GM10847 (cell line): ENCODE results near the gene NRGN.

ENCODE experiments used
- POLR2A ChIP-seq: IDR thresholded peaks from 2 replicates; pipeline ENCODE4 v1.6.1; 2011; ENCODE audit not compliant: insufficient read length; ENCODE audit errors: extremely low read depth

The NRGN gene

DNA sequence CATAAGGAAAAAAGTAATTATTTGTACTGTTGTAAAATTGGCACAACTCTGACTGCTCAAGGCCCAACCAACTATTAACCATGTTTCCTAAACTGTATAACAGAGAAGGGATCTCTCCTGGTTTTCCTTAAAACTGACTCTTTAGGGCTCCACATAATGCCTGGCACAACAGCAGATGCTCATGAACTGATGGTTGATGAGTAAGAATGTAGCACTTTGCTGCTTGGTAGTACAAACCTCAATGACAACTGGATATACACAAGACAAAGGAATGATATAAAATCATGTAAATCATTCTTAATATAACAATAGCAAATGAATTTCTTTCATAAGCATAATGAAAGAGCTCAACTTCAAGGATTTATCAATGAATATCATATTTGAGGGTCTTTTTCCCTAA, 48.8 kb downstream of the NRGN start:
- no peak for TF ChIP-seq POLR2A

DNA sequence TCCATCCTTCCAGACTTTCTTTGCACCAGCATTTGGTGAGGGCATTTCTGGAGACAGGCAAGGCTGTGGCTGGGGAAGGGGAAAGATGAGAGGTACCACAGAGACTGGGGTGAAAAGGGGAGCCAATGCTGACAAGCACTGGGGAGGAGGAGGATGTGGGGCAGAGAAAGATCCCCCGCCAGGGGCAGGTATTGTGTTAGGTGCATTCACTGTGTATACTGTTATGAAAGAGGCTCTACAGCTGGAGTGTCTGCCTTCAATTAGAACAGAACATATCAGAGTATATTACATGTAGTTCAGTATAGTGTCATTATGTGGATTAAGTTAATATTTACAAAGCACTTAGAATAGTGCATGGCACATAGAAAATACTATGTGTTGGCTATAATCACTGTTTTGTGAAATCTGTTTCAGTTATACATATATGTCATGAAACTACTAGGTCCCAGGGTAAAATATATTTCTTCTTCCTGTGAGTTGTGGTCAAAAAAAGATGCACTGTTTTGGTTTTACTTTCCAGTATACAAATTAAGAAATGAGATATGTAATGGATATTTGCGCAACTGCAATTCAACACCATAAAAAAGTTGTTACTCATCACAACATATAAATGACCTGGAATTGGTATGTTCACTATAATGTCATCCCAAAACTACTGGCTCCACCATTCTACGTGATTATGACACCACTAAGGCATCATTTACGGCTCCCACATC, 52.0 kb downstream of the NRGN start:
- no peak for TF ChIP-seq POLR2A

DNA sequence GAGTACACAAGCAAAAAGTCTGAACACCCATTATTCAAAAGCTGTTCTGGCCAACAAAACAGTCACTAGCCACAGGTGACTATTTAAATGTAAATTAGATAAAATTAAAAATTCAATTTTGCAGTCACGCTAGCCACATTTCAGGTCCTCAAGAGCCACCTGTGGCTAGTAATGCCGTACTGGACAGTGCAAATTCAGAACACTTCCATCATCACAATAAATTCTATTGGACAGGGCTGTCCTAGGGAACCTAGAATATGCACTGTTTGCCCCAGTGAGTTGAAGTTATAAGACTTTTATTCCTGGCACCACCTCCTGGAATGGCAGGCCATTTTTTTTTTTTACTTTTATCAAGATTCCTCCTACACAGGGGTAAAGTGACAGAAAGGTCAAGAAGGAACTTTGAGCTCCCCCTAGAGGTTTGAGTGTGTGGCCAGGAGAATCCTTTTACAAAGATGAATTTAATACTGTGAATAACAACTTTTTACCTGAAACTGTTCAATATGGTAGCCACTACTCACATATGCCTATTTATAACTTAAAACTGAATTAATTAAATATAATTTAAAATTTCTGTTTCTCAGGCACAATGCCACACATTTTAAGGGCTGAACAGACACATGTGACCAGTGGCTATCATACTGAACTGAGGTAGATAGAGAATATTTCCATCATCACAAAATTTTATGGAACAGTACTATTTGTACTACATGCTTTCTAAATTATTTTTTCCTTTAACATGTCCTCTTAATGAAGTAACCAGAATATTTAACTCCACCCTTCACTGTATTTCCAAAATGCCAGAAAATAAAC, 53.9 kb downstream of the NRGN start:
- no peak for TF ChIP-seq POLR2A

DNA sequence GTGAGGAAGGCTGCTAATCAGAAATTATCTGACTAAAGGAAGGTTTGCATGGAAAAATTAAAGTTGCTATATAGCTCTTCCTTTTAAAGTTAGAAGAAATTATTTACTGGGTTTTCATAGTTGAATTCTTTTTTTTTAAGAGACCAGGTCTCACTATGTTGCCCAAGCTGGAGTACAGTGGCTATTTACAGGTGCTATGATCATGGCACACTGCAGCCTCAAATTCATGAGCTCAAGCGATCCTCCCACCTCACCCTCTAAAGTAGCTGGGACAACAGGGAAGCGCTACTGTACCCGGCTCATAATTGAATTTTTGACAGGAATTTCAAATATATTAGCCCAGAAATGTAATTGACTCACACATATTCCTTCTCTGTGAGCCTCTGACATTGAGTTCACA, 56.6 kb downstream of the NRGN start:
- TF ChIP-seq POLR2A: no peak
